HCT116 (cell line): ENCODE data around the gene FOXQ1.

Source experiments
- ATF3 ChIP-seq: IDR thresholded peaks from 2 replicates; pipeline ENCODE4 v1.6.1; 2012
- CEBPB ChIP-seq: IDR thresholded peaks from 2 replicates; pipeline ENCODE4 v1.6.1; 2012; ENCODE audit warnings: low read depth
- CTCF ChIP-seq, 3 experiments: fragments of 200-600 bp in 1 of 3; sonication (generic) in 1 of 3; IDR thresholded peaks in 2 of 3; conservative IDR thresholded peaks in 1 of 3; 2 replicates each; pipeline ENCODE4 v1.5.1; 2012 to 2017; ENCODE audit warnings: low read depth in 2 of 3, low read length in 2 of 3, antibody characterized with exemption in 1 of 3, borderline replicate concordance in 1 of 3, control low read depth in 1 of 3, mild to moderate bottlenecking in 1 of 3, mixed read lengths in 1 of 3, mixed run types in 1 of 3, moderate library complexity in 1 of 3; ENCODE audit not compliant: insufficient read depth in 1 of 3
- EZH2 ChIP-seq: fragments of 200-600 bp; sonication (generic); IDR thresholded peaks from 2 replicates; pipeline ENCODE4 v1.6.1; 2017; ENCODE audit warnings: antibody characterized with exemption, mixed run types
- EZH2phosphoT487 ChIP-seq: fragments of 200-600 bp; IDR thresholded peaks from 2 replicates; pipeline ENCODE4 v1.6.1; 2018; ENCODE audit warnings: antibody characterized with exemption, borderline replicate concordance
- FOSL1 ChIP-seq: IDR thresholded peaks from 2 replicates; pipeline ENCODE4 v1.6.1; 2012; ENCODE audit warnings: low read depth
- JUND ChIP-seq: IDR thresholded peaks from 2 replicates; pipeline ENCODE4 v1.6.1; 2012
- MAX ChIP-seq: IDR thresholded peaks from 2 replicates; pipeline ENCODE4 v1.6.1; 2012
- POLR2AphosphoS5 ChIP-seq: IDR thresholded peaks from 2 replicates; pipeline ENCODE4 v1.6.1; 2011; ENCODE audit warnings: mild to moderate bottlenecking, low read depth, low read length, moderate library complexity
- RAD21 ChIP-seq: IDR thresholded peaks from 2 replicates; pipeline ENCODE4 v1.6.1; 2012; ENCODE audit warnings: low read depth, mild to moderate bottlenecking
- REST ChIP-seq: IDR thresholded peaks from 2 replicates; pipeline ENCODE4 v1.6.1; 2012; ENCODE audit warnings: low read depth
- SP1 ChIP-seq: IDR thresholded peaks from 2 replicates; pipeline ENCODE4 v1.6.1; 2012; ENCODE audit warnings: low read depth
- ZBTB33 ChIP-seq: IDR thresholded peaks from 2 replicates; pipeline ENCODE4 v1.6.1; 2011; ENCODE audit warnings: mild to moderate bottlenecking, low read length, moderate library complexity; ENCODE audit not compliant: insufficient replicate concordance; ENCODE audit errors: extremely low read depth
- ZFX ChIP-seq: fragments of 450-650 bp; IDR thresholded peaks from 2 replicates; pipeline ENCODE4 v1.6.1; 2017

GRCh38 chr6:1363729-1364572 lies 52.1 kb downstream of the FOXQ1 start:
- TF ChIP-seq SP1, result no peak
- TF ChIP-seq CTCF (IDR thresholded peaks at IDR 0.05 in 2 of 3, conservative IDR thresholded peaks at IDR 0.05 in 1 of 3; ENCODE audit: borderline replicate concordance in 1 of 3, insufficient read depth in 1 of 3, low read depth in 2 of 3, low read length in 2 of 3), result peak; percentile 55 to 65 (median 57); a peak in 5 of 6 replicates
- peak; percentile 66 for TF ChIP-seq RAD21
- no peak for TF ChIP-seq ZBTB33
- no peak for TF ChIP-seq EZH2
- TF ChIP-seq CEBPB, result no peak
- no peak for TF ChIP-seq ZFX
- no peak for TF ChIP-seq EZH2phosphoT487
- no peak for TF ChIP-seq ATF3
- no peak for TF ChIP-seq REST
- TF ChIP-seq MAX, result no peak
- no peak for TF ChIP-seq FOSL1
- TF ChIP-seq JUND, result no peak
- no peak for TF ChIP-seq POLR2AphosphoS5
